Mucosa of gallbladder (tissue), 1 donor: ENCODE results near the gene CACUL1. TPM values are rescaled to one million over a fixed set of nuclear protein-coding genes. Genes with fewer than 3 reads are reported as not detected.

ENCODE experiments used
- DNase-seq: peaks from one replicate; pipeline ENCODE4 v3.0.0-alpha.2; 2020; ENCODE audit warnings: low spot score
- total RNA-seq: library from RNA; stranded (reverse); gene quantifications from one replicate; pipeline ENCODE4 v1.2.1, GENCODE V29; 2021
- donor health status: DM: no; HTN: no; CAD: no.

Gene CACUL1
- total RNA-seq, 1 donor from 2014 or later = 33.1 TPM

- DNase-seq = no peak
These were observed 116.1 kb downstream of the CACUL1 start for GRCh38 chr10:118638680-118639079.

GRCh38 chr10:118635674-118636402 is 118.9 kb downstream of the CACUL1 start:
- DNase-seq = no peak

- DNase-seq = no peak
These were observed 121.0 kb downstream of the CACUL1 start for GRCh38 chr10:118633786-118634185.

- no peak for DNase-seq
These were observed 125.6 kb downstream of the CACUL1 start for GRCh38 chr10:118629211-118629610.

- no peak for DNase-seq
These were observed 126.4 kb downstream of the CACUL1 start for GRCh38 chr10:118628397-118628796.

GRCh38 chr10:118626953-118627352 is 127.8 kb downstream of the CACUL1 start:
- DNase-seq = no peak

Other genes with a start within 250 kb of the CACUL1 start
- gene PRLHR, start 159.3 kb downstream of the CACUL1 start, total RNA-seq = 0.17 TPM